ENCODE results near the gene CDRT4.

CDRT4 gene

GRCh38 chr17:15470536-15470935 lies 3.1 kb upstream of the CDRT4 start:
- no peak for DNase-seq
- Mint-ChIP-seq H3K27me3 (ENCODE audit: low read depth, poor library complexity) (no peaks in the 10 kb centered on the region), H3K9me3 (no peaks in the 10 kb centered on the region), H3K36me3 (ENCODE audit: low read depth) (peaks cover 30% of the 10 kb centered on the region), H3K27ac (no peak overlapping the region), H3K4me3 (no peak overlapping the region), H3K4me1 (peaks cover 42% of the 10 kb centered on the region)
- no peak for TF ChIP-seq CTCF (IDR thresholded peaks at IDR 0.05)

- no peak overlapping the region for H3K4me3 Mint-ChIP-seq
- H3K27me3 Mint-ChIP-seq (ENCODE audit: low read depth, poor library complexity): no peaks in the 10 kb centered on the region
- H3K9me3 Mint-ChIP-seq: no peaks in the 10 kb centered on the region
- TF ChIP-seq CTCF (IDR thresholded peaks at IDR 0.05): no peak
- H3K36me3 Mint-ChIP-seq (ENCODE audit: low read depth): peaks cover 18% of the 10 kb centered on the region
- no peak overlapping the region for H3K27ac Mint-ChIP-seq
- no peak for DNase-seq
- peaks cover 41% of the 10 kb centered on the region for H3K4me1 Mint-ChIP-seq
Observed at GRCh38 chr17:15469260-15469659, 1.8 kb upstream of the CDRT4 start.

GRCh38 chr17:15468126-15468525 lies 705 bp upstream of the CDRT4 start:
- DNase-seq: no peak
- Mint-ChIP-seq H3K27me3 (ENCODE audit: low read depth, poor library complexity) (no peaks in the 10 kb centered on the region), H3K27ac (peak overlapping the region; percentile 31), H3K36me3 (ENCODE audit: low read depth) (peaks cover 13% of the 10 kb centered on the region), H3K9me3 (no peaks in the 10 kb centered on the region), H3K4me1 (peaks cover 38% of the 10 kb centered on the region), H3K4me3 (no peak overlapping the region)
- TF ChIP-seq CTCF (IDR thresholded peaks at IDR 0.05): no peak

GRCh38 chr17:15466131-15466530 lies 1.3 kb downstream of the CDRT4 start:
- no peaks in the 10 kb centered on the region for H3K27me3 Mint-ChIP-seq (ENCODE audit: low read depth, poor library complexity)
- H3K9me3 Mint-ChIP-seq: no peaks in the 10 kb centered on the region
- no peak overlapping the region for H3K27ac Mint-ChIP-seq
- peaks cover 25% of the 10 kb centered on the region for H3K36me3 Mint-ChIP-seq (ENCODE audit: low read depth)
- no peak for DNase-seq
- peaks cover 41% of the 10 kb centered on the region for H3K4me1 Mint-ChIP-seq
- TF ChIP-seq CTCF (IDR thresholded peaks at IDR 0.05): no peak
- no peak overlapping the region for H3K4me3 Mint-ChIP-seq

- Mint-ChIP-seq H3K4me3 (no peak overlapping the region), H3K4me1 (peaks cover 35% of the 10 kb centered on the region), H3K27me3 (ENCODE audit: low read depth, poor library complexity) (no peaks in the 10 kb centered on the region), H3K9me3 (no peaks in the 10 kb centered on the region), H3K36me3 (ENCODE audit: low read depth) (peaks cover 35% of the 10 kb centered on the region), H3K27ac (no peak overlapping the region)
- no peak for DNase-seq
- no peak for TF ChIP-seq CTCF (IDR thresholded peaks at IDR 0.05)
Observed at GRCh38 chr17:15465045-15465701, 2.2 kb downstream of the CDRT4 start.

Data from nephron progenitor cell (in vitro differentiated cells).